GM19324 (cell line): ENCODE data around the gene ZHX3.

Experiments used
- ATAC-seq: cut with Tn5 transposase; IDR thresholded peaks from one replicate; pipeline ENCODE4 v1.9.1; 2021; ENCODE audit warnings: mild to moderate bottlenecking, moderate library complexity; ENCODE audit not compliant: unreplicated experiment, low FRiP score

Gene ZHX3

DNA sequence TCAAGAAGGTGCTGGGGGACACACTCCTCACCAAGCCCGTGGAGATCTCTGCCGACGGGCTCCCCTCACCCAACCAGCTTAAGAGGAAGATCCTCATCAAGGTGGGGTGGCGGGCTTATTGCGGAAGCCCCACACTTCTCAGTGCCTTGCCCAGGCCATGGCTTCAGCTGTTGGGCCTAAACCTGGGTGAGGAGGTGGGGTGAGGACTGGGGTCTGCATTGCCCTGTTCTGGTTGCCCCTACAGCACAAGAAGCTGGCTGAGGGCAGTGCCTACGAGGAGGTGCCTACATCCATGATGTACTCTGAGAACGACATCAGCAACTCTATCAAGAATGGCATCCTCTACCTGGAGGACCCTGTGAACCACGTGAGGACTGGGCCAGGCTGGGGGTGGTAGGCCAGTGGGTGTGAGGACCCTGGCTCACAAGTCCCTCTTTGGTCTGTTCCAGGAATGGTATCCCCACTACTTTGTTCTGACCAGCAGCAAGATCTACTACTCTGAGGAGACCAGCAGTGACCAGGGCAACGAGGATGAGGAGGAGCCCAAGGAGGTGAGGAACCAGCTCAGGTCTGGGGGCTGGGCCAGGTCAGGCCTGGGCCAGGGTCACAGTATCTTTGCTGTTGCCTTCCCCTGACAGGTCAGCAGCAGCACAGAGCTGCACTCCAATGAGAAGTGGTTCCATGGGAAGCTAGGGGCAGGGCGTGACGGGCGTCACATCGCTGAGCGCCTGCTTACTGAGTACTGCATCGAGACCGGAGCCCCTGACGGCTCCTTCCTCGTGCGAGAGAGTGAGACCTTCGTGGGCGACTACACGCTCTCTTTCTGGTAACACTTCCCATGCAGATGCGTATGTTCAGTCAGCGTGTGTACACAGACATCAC is 152.3 kb downstream of the ZHX3 start:
- no peak for ATAC-seq

DNA sequence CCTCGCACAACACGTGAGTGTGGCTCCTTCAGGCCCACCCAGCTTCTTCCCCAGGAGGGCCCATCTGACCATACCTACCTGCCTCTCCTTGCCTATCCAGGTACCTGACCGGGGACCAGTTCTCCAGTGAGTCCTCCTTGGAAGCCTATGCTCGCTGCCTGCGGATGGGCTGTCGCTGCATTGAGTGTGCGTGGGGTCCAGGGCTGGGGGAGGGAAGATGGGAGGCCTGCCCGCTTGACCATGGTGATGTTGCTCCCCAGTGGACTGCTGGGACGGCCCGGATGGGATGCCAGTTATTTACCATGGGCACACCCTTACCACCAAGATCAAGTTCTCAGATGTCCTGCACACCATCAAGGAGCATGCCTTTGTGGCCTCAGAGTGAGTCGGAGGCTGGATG is 153.7 kb downstream of the ZHX3 start:
- no peak for ATAC-seq

DNA sequence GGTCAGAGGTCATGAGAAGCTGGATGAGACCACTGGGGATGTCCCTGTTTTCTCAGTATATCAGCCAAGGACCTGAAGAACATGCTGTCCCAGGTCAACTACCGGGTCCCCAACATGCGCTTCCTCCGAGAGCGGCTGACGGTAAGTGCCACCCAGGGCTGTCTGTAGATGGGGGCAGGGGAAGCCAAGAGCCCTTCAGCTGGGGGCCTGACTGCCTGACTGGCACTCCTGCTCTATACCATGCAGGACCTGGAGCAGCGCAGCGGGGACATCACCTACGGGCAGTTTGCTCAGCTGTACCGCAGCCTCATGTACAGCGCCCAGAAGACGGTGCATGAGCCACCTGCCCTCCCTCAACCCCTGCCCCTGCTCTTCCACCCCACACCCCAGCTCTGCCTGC is 155.1 kb downstream of the ZHX3 start:
- ATAC-seq, result no peak

DNA sequence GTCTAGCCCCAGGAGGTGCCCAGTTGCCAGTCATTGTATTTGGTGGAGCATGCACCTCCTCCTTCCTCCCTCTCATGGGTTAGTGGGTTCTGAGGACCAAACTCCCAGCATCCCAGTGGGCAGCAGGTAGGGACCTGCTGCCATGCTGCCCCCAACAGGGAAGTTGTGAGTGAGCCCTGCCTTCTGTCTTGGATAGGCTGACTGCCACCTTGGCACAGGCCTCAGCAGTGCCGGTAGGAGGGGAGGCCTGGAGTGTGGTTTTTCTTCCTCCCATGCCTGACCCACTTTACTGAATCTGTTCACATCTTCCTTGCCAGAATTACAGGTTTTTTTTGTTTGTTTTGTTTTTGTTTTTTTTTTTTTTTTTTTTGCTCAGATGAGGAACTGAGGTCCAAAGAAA is 155.6 kb downstream of the ZHX3 start:
- no peak for ATAC-seq

GRCh38 chr20:41160686-41161085 is 156.8 kb downstream of the ZHX3 start:
- no peak for ATAC-seq

DNA sequence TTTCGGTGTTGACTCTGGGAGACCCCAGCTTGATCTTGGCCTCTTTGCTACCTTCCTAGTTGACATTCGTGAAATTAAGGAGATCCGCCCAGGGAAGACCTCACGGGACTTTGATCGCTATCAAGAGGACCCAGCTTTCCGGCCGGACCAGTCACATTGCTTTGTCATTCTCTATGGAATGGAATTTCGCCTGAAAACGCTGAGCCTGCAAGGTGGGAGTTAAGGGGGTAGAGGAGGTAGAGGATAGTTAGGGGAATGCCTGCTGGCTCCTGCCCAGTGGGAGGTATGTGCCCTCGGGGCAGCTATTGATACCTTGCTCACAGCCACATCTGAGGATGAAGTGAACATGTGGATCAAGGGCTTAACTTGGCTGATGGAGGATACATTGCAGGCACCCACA is 158.0 kb downstream of the ZHX3 start:
- ATAC-seq, result no peak

GRCh38 chr20:41158082-41158625 is 159.4 kb downstream of the ZHX3 start:
- ATAC-seq, result no peak

DNA sequence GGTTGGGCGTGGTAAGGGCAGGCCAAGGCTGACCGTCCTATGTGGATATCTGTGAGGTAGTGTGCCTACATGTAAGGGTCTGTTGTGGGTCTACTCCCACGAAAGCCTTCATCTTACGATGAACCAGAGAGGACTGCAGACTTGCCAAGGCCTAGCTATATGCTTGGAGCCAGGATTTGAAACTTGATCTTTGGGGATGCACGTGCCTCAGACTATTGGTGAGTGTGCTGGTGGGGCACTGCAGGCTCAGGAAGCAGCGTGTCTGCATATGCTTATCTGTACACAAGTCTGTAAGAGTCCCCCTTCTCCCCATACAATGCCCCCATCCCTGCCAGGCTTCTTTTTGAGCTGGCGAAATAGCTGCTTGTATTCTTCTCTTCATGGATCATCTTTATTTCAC is 162.3 kb downstream of the ZHX3 start:
- no peak for ATAC-seq

GRCh38 chr20:41154436-41155176 is 162.9 kb downstream of the ZHX3 start:
- no peak for ATAC-seq

DNA sequence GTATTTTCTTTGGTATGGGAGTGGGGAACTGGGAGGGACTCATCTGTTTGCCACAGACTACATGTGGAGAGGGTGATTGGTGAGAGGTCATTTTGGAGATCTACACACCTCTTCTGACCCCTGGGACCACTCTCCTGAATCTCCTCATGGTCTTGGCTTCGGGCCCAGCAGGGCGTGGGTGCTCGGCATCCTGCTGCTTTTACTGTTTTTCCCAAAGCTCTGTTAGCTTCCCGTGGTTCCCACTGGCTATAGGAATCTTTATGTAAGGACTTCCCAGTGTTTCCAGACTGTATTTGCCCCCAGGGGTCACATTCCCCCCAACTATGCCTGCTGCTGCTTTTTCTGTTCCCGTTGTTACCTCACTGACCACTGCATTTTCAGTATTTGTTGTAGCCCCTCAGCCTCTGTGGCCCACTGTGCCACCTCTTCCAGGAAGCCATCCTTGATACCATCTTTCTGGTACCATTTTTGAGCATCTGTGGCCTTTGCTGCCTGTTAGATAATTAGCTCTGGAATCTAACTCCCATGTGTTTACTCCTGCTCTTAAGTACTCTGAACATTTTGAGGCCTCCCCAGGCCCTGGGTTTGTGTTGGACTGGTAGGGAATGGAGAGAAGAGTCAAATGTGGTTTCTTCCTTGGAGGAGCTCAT is 165.3 kb downstream of the ZHX3 start:
- no peak for ATAC-seq

- ATAC-seq, result no peak
These were observed 166.2 kb downstream of the ZHX3 start for GRCh38 chr20:41151134-41151869.

DNA sequence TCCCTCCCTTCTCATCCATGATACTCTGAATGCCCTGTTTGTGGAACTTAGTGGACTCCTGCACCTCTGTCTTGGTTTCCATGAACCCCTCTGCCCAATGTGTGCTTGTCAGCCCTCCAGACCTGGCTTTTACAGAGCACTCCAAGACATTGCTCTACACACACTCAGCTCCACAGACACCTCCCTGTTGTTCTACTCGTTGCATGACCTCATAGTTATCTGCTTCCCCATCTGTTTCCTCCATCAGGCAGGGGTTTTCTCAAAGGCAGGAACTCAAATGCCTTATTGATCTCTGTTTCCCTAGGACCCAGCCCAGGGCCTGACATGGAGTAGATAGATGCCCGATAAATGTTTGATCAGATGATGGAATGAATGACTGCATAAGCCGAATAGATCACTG is 166.9 kb downstream of the ZHX3 start:
- no peak for ATAC-seq

DNA sequence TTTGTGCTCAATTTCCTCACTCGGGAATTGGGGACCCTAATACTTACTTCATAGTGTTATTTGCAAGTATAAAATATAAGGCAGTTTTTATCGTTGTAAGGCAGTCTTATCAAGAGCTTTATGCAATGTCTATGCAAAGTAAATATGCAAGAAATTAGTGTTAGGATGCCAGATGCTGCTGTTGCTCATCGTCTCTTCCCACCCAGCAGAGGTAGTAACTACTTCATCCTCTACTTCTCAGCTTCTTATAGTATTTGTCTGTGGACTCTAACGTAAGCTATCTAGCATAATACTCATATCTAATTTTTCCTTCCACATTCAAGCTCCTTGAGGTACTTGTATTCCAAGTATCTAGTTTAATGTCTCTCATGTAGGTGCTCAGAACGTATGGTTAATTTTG is 168.6 kb downstream of the ZHX3 start:
- no peak for ATAC-seq

DNA sequence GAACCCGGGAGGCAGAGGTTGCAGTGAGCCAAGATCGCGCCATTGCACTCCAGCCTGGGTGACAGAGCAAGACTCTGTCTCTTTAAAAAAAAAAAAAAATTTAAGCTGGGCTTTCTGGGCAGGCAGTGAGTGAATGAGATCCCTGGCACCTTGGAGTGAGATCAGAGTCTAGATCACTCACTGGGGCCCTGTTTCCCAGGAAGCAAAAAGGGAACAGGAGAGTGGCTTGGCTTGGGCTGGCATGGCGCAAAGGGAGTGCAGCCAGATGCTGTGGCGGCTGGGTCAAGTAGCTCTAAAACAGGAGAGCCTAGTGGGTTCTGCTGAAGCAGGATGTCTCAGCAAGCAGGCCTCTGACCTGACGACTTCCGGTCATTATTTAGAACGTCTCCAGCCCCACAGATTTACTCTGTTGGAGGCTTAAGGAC is 169.8 kb downstream of the ZHX3 start:
- ATAC-seq, result no peak

- ATAC-seq, result no peak
These were observed 171.5 kb downstream of the ZHX3 start for GRCh38 chr20:41145821-41146620.

- no peak for ATAC-seq
These were observed 172.2 kb downstream of the ZHX3 start for GRCh38 chr20:41145317-41145716.

GRCh38 chr20:41143354-41143753 is 174.2 kb downstream of the ZHX3 start:
- no peak for ATAC-seq

- no peak for ATAC-seq
These were observed 174.6 kb downstream of the ZHX3 start for GRCh38 chr20:41142919-41143318.

DNA sequence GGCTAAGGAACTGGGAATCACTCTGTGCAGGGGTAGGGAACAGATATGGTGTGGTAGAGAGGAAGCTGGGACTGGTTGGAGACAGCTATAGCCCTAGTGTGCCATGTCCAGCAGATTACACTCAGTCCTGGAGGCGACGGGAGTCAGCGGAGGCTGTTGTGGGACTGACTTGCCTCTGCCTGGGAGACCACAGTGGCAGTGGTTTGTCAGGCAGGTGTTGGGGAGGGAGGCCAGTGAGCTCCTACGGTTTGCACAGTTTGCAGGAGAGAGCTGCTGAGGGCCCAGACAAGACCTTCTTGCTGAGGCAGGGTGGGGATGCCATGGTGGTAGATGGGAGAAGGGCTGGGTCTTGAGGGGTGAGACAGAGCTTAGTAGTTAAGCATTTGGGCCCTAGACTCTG is 175.3 kb downstream of the ZHX3 start:
- no peak for ATAC-seq
